Measurements from ENCODE around the gene PKP2. TPM values are rescaled to one million over a fixed set of nuclear protein-coding genes. Genes with fewer than 3 reads are reported as not detected.

The PKP2 gene
- polyA plus RNA-seq, 2 donors = 1.5 to 6.5 TPM

GRCh38 chr12:32801269-32801980 lies 95.2 kb downstream of the PKP2 start:
- no peaks in the 10 kb centered on the region for H3K36me3 ChIP-seq (ENCODE audit: control insufficient read depth in 2 of 2, insufficient read depth in 2 of 2, low read length in 1 of 2)
- 79% methylated on average over 5 of the region's 5 CpGs for WGBS, 2 donors
- H3K4me1 ChIP-seq (ENCODE audit: control insufficient read depth in 2 of 2, insufficient read depth in 2 of 2, low read length in 1 of 2) = no peaks in the 10 kb centered on the region
- H3K9me3 ChIP-seq (ENCODE audit: control insufficient read depth in 2 of 2, insufficient read depth in 1 of 2, low read depth in 1 of 2, low read length in 1 of 2) = no peaks in the 10 kb centered on the region
- H3K27ac ChIP-seq (ENCODE audit: low read depth in 2 of 2, low read length in 1 of 2) = no peak overlapping the region
- no peak overlapping the region for H3K4me3 ChIP-seq (ENCODE audit: low read depth in 1 of 2, low read length in 2 of 2)
- H3K27me3 ChIP-seq (ENCODE audit: control insufficient read depth in 1 of 2, insufficient read depth in 2 of 2, low read length in 2 of 2) = no peaks in the 10 kb centered on the region

GRCh38 chr12:32794281-32794680 lies 102.3 kb downstream of the PKP2 start:
- no peak overlapping the region for H3K27ac ChIP-seq (ENCODE audit: low read depth in 2 of 2, low read length in 1 of 2)
- H3K4me3 ChIP-seq (ENCODE audit: low read depth in 1 of 2, low read length in 2 of 2) = no peak overlapping the region
- no peaks in the 10 kb centered on the region for H3K9me3 ChIP-seq (ENCODE audit: control insufficient read depth in 2 of 2, insufficient read depth in 1 of 2, low read depth in 1 of 2, low read length in 1 of 2)
- H3K36me3 ChIP-seq (ENCODE audit: control insufficient read depth in 2 of 2, insufficient read depth in 2 of 2, low read length in 1 of 2) = no peaks in the 10 kb centered on the region
- no peaks in the 10 kb centered on the region for H3K4me1 ChIP-seq (ENCODE audit: control insufficient read depth in 2 of 2, insufficient read depth in 2 of 2, low read length in 1 of 2)
- H3K27me3 ChIP-seq (ENCODE audit: control insufficient read depth in 1 of 2, insufficient read depth in 2 of 2, low read length in 2 of 2) = no peaks in the 10 kb centered on the region
- 81 to 86% methylated on average over 4 of the region's 4 CpGs for WGBS, 2 donors

GRCh38 chr12:32789916-32790315 lies 106.7 kb downstream of the PKP2 start:
- WGBS, 2 donors = 43 to 44% methylated on average over 2 of the region's 2 CpGs
- no peaks in the 10 kb centered on the region for H3K27me3 ChIP-seq (ENCODE audit: control insufficient read depth in 1 of 2, insufficient read depth in 2 of 2, low read length in 2 of 2)
- H3K27ac ChIP-seq (ENCODE audit: low read depth in 2 of 2, low read length in 1 of 2) = no peak overlapping the region
- no peaks in the 10 kb centered on the region for H3K9me3 ChIP-seq (ENCODE audit: control insufficient read depth in 2 of 2, insufficient read depth in 1 of 2, low read depth in 1 of 2, low read length in 1 of 2)
- no peak overlapping the region for H3K4me3 ChIP-seq (ENCODE audit: low read depth in 1 of 2, low read length in 2 of 2)
- no peaks in the 10 kb centered on the region for H3K36me3 ChIP-seq (ENCODE audit: control insufficient read depth in 2 of 2, insufficient read depth in 2 of 2, low read length in 1 of 2)
- no peaks in the 10 kb centered on the region for H3K4me1 ChIP-seq (ENCODE audit: control insufficient read depth in 2 of 2, insufficient read depth in 2 of 2, low read length in 1 of 2)

- no peaks in the 10 kb centered on the region for H3K9me3 ChIP-seq (ENCODE audit: control insufficient read depth in 2 of 2, insufficient read depth in 1 of 2, low read depth in 1 of 2, low read length in 1 of 2)
- no peaks in the 10 kb centered on the region for H3K27me3 ChIP-seq (ENCODE audit: control insufficient read depth in 1 of 2, insufficient read depth in 2 of 2, low read length in 2 of 2)
- no peaks in the 10 kb centered on the region for H3K36me3 ChIP-seq (ENCODE audit: control insufficient read depth in 2 of 2, insufficient read depth in 2 of 2, low read length in 1 of 2)
- H3K4me1 ChIP-seq (ENCODE audit: control insufficient read depth in 2 of 2, insufficient read depth in 2 of 2, low read length in 1 of 2) = no peaks in the 10 kb centered on the region
- H3K27ac ChIP-seq (ENCODE audit: low read depth in 2 of 2, low read length in 1 of 2) = no peak overlapping the region
- H3K4me3 ChIP-seq (ENCODE audit: low read depth in 1 of 2, low read length in 2 of 2) = no peak overlapping the region
These were observed 107.1 kb downstream of the PKP2 start for GRCh38 chr12:32789446-32789845.

- Histone ChIP-seq H3K36me3 (ENCODE audit: control insufficient read depth in 2 of 2, insufficient read depth in 2 of 2, low read length in 1 of 2) (no peaks in the 10 kb centered on the region), H3K4me3 (ENCODE audit: low read depth in 1 of 2, low read length in 2 of 2) (no peak overlapping the region), H3K27me3 (ENCODE audit: control insufficient read depth in 1 of 2, insufficient read depth in 2 of 2, low read length in 2 of 2) (no peaks in the 10 kb centered on the region), H3K4me1 (ENCODE audit: control insufficient read depth in 2 of 2, insufficient read depth in 2 of 2, low read length in 1 of 2) (no peaks in the 10 kb centered on the region), H3K27ac (ENCODE audit: low read depth in 2 of 2, low read length in 1 of 2) (no peak overlapping the region), H3K9me3 (ENCODE audit: control insufficient read depth in 2 of 2, insufficient read depth in 1 of 2, low read depth in 1 of 2, low read length in 1 of 2) (no peaks in the 10 kb centered on the region)
- WGBS, 2 donors = 75 to 91% methylated on average over 4 of the region's 4 CpGs
These were observed 108.2 kb downstream of the PKP2 start for GRCh38 chr12:32788405-32788804.

- no peaks in the 10 kb centered on the region for H3K36me3 ChIP-seq (ENCODE audit: control insufficient read depth in 2 of 2, insufficient read depth in 2 of 2, low read length in 1 of 2)
- no peak overlapping the region for H3K27ac ChIP-seq (ENCODE audit: low read depth in 2 of 2, low read length in 1 of 2)
- H3K4me3 ChIP-seq (ENCODE audit: low read depth in 1 of 2, low read length in 2 of 2) = no peak overlapping the region
- H3K27me3 ChIP-seq (ENCODE audit: control insufficient read depth in 1 of 2, insufficient read depth in 2 of 2, low read length in 2 of 2) = no peaks in the 10 kb centered on the region
- 83 to 92% methylated on average over 5 of the region's 5 CpGs for WGBS, 2 donors
- H3K4me1 ChIP-seq (ENCODE audit: control insufficient read depth in 2 of 2, insufficient read depth in 2 of 2, low read length in 1 of 2) = no peaks in the 10 kb centered on the region
- no peaks in the 10 kb centered on the region for H3K9me3 ChIP-seq (ENCODE audit: control insufficient read depth in 2 of 2, insufficient read depth in 1 of 2, low read depth in 1 of 2, low read length in 1 of 2)
These were observed 111.0 kb downstream of the PKP2 start for GRCh38 chr12:32785557-32785956.

- Histone ChIP-seq H3K27me3 (ENCODE audit: control insufficient read depth in 1 of 2, insufficient read depth in 2 of 2, low read length in 2 of 2) (no peaks in the 10 kb centered on the region), H3K27ac (ENCODE audit: low read depth in 2 of 2, low read length in 1 of 2) (no peak overlapping the region), H3K4me1 (ENCODE audit: control insufficient read depth in 2 of 2, insufficient read depth in 2 of 2, low read length in 1 of 2) (no peaks in the 10 kb centered on the region), H3K36me3 (ENCODE audit: control insufficient read depth in 2 of 2, insufficient read depth in 2 of 2, low read length in 1 of 2) (no peaks in the 10 kb centered on the region), H3K9me3 (ENCODE audit: control insufficient read depth in 2 of 2, insufficient read depth in 1 of 2, low read depth in 1 of 2, low read length in 1 of 2) (no peaks in the 10 kb centered on the region), H3K4me3 (ENCODE audit: low read depth in 1 of 2, low read length in 2 of 2) (no peak overlapping the region)
- WGBS, 2 donors = 50 to 58% methylated on average over 3 of the region's 3 CpGs
These were observed 113.5 kb downstream of the PKP2 start for GRCh38 chr12:32783029-32783428.

- H3K4me1 ChIP-seq (ENCODE audit: control insufficient read depth in 2 of 2, insufficient read depth in 2 of 2, low read length in 1 of 2) = no peaks in the 10 kb centered on the region
- WGBS, 2 donors = 47 to 50% methylated on average over 1 of the region's 1 CpG
- H3K9me3 ChIP-seq (ENCODE audit: control insufficient read depth in 2 of 2, insufficient read depth in 1 of 2, low read depth in 1 of 2, low read length in 1 of 2) = no peaks in the 10 kb centered on the region
- H3K4me3 ChIP-seq (ENCODE audit: low read depth in 1 of 2, low read length in 2 of 2) = no peak overlapping the region
- no peak overlapping the region for H3K27ac ChIP-seq (ENCODE audit: low read depth in 2 of 2, low read length in 1 of 2)
- H3K27me3 ChIP-seq (ENCODE audit: control insufficient read depth in 1 of 2, insufficient read depth in 2 of 2, low read length in 2 of 2) = no peaks in the 10 kb centered on the region
- no peaks in the 10 kb centered on the region for H3K36me3 ChIP-seq (ENCODE audit: control insufficient read depth in 2 of 2, insufficient read depth in 2 of 2, low read length in 1 of 2)
These were observed 116.5 kb downstream of the PKP2 start for GRCh38 chr12:32780071-32780470.

- Histone ChIP-seq H3K36me3 (ENCODE audit: control insufficient read depth in 2 of 2, insufficient read depth in 2 of 2, low read length in 1 of 2) (no peaks in the 10 kb centered on the region), H3K27ac (ENCODE audit: low read depth in 2 of 2, low read length in 1 of 2) (no peak overlapping the region), H3K9me3 (ENCODE audit: control insufficient read depth in 2 of 2, insufficient read depth in 1 of 2, low read depth in 1 of 2, low read length in 1 of 2) (no peaks in the 10 kb centered on the region), H3K27me3 (ENCODE audit: control insufficient read depth in 1 of 2, insufficient read depth in 2 of 2, low read length in 2 of 2) (no peaks in the 10 kb centered on the region), H3K4me3 (ENCODE audit: low read depth in 1 of 2, low read length in 2 of 2) (no peak overlapping the region), H3K4me1 (ENCODE audit: control insufficient read depth in 2 of 2, insufficient read depth in 2 of 2, low read length in 1 of 2) (no peaks in the 10 kb centered on the region)
- 76 to 78% methylated on average over 6 of the region's 6 CpGs for WGBS, 2 donors
These were observed 118.8 kb downstream of the PKP2 start for GRCh38 chr12:32777691-32778175.

- H3K4me1 ChIP-seq (ENCODE audit: control insufficient read depth in 2 of 2, insufficient read depth in 2 of 2, low read length in 1 of 2) = no peaks in the 10 kb centered on the region
- H3K27me3 ChIP-seq (ENCODE audit: control insufficient read depth in 1 of 2, insufficient read depth in 2 of 2, low read length in 2 of 2) = no peaks in the 10 kb centered on the region
- H3K9me3 ChIP-seq (ENCODE audit: control insufficient read depth in 2 of 2, insufficient read depth in 1 of 2, low read depth in 1 of 2, low read length in 1 of 2) = no peaks in the 10 kb centered on the region
- no peak overlapping the region for H3K4me3 ChIP-seq (ENCODE audit: low read depth in 1 of 2, low read length in 2 of 2)
- H3K27ac ChIP-seq (ENCODE audit: low read depth in 2 of 2, low read length in 1 of 2) = no peak overlapping the region
- 59 to 67% methylated on average over 5 of the region's 5 CpGs for WGBS, 2 donors
- no peaks in the 10 kb centered on the region for H3K36me3 ChIP-seq (ENCODE audit: control insufficient read depth in 2 of 2, insufficient read depth in 2 of 2, low read length in 1 of 2)
These were observed 119.4 kb downstream of the PKP2 start for GRCh38 chr12:32777159-32777558.
